Activated naive CD8-positive, alpha-beta T cell treated with anti-CD3 and anti-CD28 coated beads, Interleukin-2, amount 10 ng/mL, durations not matched to agents 7 days and 5 days (primary cell): Measurements from ENCODE around the gene SAG. TPM values are rescaled to one million over a fixed set of nuclear protein-coding genes. Genes with fewer than 3 reads are reported as not detected.

Experiments used
- ATAC-seq: fragments of 150-1000 bp; cut with Tn5 transposase; one replicate; pipeline ENCODE4 v1.10.0; 2021; ENCODE audit warnings: low read depth, moderate library complexity
- POLR2A ChIA-PET: fragments of 350-600 bp; sonication (Branson Sonifier 250); formaldehyde crosslinking; loops from one replicate; lab custom pipeline; 2021; ENCODE audit warnings: antibody characterized with exemption; lab: Charles Lee
- DNase-seq: peaks from one replicate; pipeline ENCODE4 v3.0.0; 2021
- H3K27ac Mint-ChIP-seq: one replicate; pipeline ENCODE4 v1.8.0; 2022; ENCODE audit warnings: mild to moderate bottlenecking, mixed read lengths
- H3K27me3 Mint-ChIP-seq: one replicate; pipeline ENCODE4 v1.8.0; 2022; ENCODE audit warnings: mild to moderate bottlenecking, moderate library complexity, mixed read lengths
- H3K36me3 Mint-ChIP-seq: one replicate; pipeline ENCODE4 v1.8.0; 2021; ENCODE audit warnings: mild to moderate bottlenecking, mixed read lengths
- H3K4me1 Mint-ChIP-seq: one replicate; pipeline ENCODE4 v1.8.0; 2021; ENCODE audit warnings: mixed read lengths
- H3K4me3 Mint-ChIP-seq: one replicate; pipeline ENCODE4 v1.8.0; 2022; ENCODE audit warnings: mild to moderate bottlenecking, moderate library complexity, mixed read lengths
- H3K9me3 Mint-ChIP-seq: one replicate; pipeline ENCODE4 v1.8.0; 2021; ENCODE audit warnings: mixed read lengths
- total RNA-seq, 2 experiments: library from RNA; stranded (reverse); gene quantifications; one replicate each; pipeline ENCODE4 v1.2.3, GENCODE V29; 2021

Gene SAG
- total RNA-seq, 2 experiments from 2014 or later: 0.45 TPM; not detected in 1

- H3K9me3 Mint-ChIP-seq: no peaks in the 10 kb centered on the region
- no peak for ATAC-seq
- no peaks in the 10 kb centered on the region for H3K27me3 Mint-ChIP-seq
- H3K4me3 Mint-ChIP-seq: no peak overlapping the region
- DNase-seq: peak; percentile 11
- POLR2A ChIA-PET: interaction anchor here (0.7 kb wide), 2 partner anchors 41 to 718 kb away, joined by 3 to 8 read pairs; no protein-coding TSS in a partner anchor
- peak overlapping the region; percentile 30 for H3K27ac Mint-ChIP-seq
- H3K4me1 Mint-ChIP-seq: peaks cover 1% of the 10 kb centered on the region
- H3K36me3 Mint-ChIP-seq: peaks cover 28% of the 10 kb centered on the region
Measured at GRCh38 chr2:233297076-233297475, 10.5 kb upstream of the SAG start.

DNA sequence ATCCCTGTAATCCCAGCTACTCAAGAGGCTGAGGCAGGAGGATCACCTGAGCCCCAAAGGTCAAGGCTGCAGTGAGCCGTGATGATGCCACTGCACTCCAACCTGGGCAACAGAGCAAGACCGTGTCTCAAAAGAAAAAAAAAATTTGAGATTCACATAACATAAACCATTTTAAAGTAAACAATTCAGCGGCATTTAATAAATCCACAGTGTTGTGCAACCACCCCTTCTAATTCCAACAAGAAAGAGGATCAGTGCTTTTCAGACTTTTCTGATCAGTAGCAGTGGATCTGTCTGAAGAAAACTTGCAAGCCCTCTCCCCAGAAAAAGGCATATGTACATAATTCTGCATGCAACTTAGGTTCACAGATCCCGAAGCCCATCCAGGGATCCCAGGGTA lies 7.2 kb upstream of the SAG start:
- Mint-ChIP-seq H3K4me1 (peaks cover 3% of the 10 kb centered on the region), H3K4me3 (no peak overlapping the region), H3K9me3 (peaks cover 1% of the 10 kb centered on the region), H3K27me3 (no peaks in the 10 kb centered on the region), H3K36me3 (peaks cover 2% of the 10 kb centered on the region), H3K27ac (no peak overlapping the region)
- POLR2A ChIA-PET: no interaction called here
- DNase-seq (peak; percentile 2), ATAC-seq (no peak)

DNA sequence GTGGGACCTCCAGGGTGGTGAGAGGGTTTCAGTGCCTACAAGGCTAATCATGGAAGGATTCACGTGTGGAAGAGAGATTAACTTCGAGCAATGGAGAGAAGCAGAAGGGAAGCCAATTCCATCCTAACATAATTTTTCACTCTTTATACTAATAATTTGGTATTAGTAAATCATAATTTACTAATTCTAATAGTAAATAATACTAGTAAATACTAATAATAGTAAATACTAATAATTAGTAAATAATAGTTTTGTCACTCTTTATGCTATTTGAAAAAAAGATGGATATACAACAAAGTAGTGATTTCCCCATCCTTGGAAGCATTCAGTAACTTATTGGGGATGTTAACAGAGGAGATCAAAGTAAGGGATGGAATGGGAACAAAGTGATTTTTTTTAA lies 6.4 kb upstream of the SAG start:
- no peaks in the 10 kb centered on the region for H3K27me3 Mint-ChIP-seq
- no peak overlapping the region for H3K27ac Mint-ChIP-seq
- H3K9me3 Mint-ChIP-seq: peaks cover 1% of the 10 kb centered on the region
- H3K4me1 Mint-ChIP-seq: peaks cover 3% of the 10 kb centered on the region
- no peak for ATAC-seq
- POLR2A ChIA-PET: no interaction called here
- DNase-seq: no peak
- H3K4me3 Mint-ChIP-seq: no peak overlapping the region
- H3K36me3 Mint-ChIP-seq: peaks cover 1% of the 10 kb centered on the region

DNA sequence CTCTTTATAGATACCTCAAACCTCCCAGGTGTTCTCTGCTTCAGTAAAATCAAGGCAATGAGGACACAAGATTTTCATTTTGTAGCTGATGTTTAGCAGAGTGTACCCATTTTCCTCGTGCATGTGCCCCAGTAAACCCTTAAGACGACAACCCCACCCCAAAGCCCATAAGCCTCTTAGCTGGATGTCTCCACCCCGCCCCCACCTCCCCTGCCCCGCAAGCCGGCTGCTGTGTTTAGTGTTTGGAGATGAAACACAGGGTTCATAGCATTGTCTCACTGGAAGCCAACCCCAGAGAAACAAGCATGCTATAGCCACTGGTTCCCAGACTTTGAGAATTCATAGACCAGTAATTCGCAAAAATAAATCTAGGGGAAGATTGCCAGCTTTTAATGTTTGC lies 5.8 kb upstream of the SAG start:
- H3K9me3 Mint-ChIP-seq: peaks cover 1% of the 10 kb centered on the region
- DNase-seq: no peak
- POLR2A ChIA-PET: interaction anchor here (1.1 kb wide), 1 partner anchor 78 kb away, joined by 3 read pairs; no protein-coding TSS in a partner anchor
- H3K36me3 Mint-ChIP-seq: no peaks in the 10 kb centered on the region
- no peak overlapping the region for H3K27ac Mint-ChIP-seq
- H3K4me3 Mint-ChIP-seq: no peak overlapping the region
- peaks cover 5% of the 10 kb centered on the region for H3K4me1 Mint-ChIP-seq
- H3K27me3 Mint-ChIP-seq: no peaks in the 10 kb centered on the region
- no peak for ATAC-seq

- POLR2A ChIA-PET: interaction anchor here (0.7 to 1.3 kb wide), 3 partner anchors 10 to 1517 kb away, joined by 3 to 5 read pairs (median 3); partner anchors contain the start of gene COPS7B
- H3K36me3 Mint-ChIP-seq: no peaks in the 10 kb centered on the region
Measured at GRCh38 chr2:233303252-233303651, 4.4 kb upstream of the SAG start.

DNA sequence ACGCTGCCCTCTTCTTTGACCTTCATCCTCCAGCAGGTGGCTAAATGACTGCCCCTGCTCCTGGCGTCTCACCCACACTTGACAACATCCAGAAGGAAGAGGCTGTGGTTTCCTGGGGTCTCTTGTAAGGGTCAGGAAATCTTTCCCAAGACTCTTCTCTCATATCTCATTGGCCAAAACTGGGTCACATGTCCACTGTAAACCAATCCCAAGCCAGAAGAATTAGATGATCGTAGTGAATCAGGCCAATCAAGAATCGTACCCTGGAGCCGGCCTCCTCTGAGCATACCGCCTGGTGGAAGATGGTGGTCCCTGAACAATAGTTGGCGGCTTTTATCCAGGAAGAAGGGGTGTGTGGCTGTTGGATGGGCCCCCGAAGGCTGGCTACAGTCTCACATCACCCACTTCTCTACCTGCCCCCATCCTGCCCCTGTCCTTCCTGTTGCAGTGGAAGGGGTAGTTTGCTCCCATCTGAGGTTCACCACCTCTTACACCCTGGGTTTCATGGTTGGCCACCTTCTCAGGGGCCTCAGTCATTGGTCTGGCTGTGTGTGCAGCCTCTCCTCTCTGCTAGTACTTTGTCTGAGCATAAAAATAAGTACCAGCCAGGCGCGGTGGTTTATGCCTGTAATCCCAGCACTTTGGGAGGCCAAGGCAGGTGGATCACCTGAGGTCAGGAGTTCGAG lies 3.8 kb downstream of the SAG start:
- Mint-ChIP-seq H3K27ac (no peak overlapping the region), H3K4me1 (peaks cover 21% of the 10 kb centered on the region), H3K36me3 (no peaks in the 10 kb centered on the region), H3K4me3 (no peak overlapping the region), H3K27me3 (no peaks in the 10 kb centered on the region), H3K9me3 (no peaks in the 10 kb centered on the region)
- ATAC-seq (peak; percentile 54), DNase-seq (no peak)
- POLR2A ChIA-PET: no interaction called here

More at GRCh38 chr2:233303252-233303651, 4.4 kb upstream of the SAG start:
- no peaks in the 10 kb centered on the region for H3K27me3 Mint-ChIP-seq
- H3K4me1 Mint-ChIP-seq: peaks cover 5% of the 10 kb centered on the region
- no peak overlapping the region for H3K27ac Mint-ChIP-seq
- ATAC-seq (no peak), DNase-seq (no peak)
- no peak overlapping the region for H3K4me3 Mint-ChIP-seq
- peaks cover 1% of the 10 kb centered on the region for H3K9me3 Mint-ChIP-seq

GRCh38 chr2:233312874-233313273 lies 5.3 kb downstream of the SAG start:
- POLR2A ChIA-PET: interaction anchor here (0.6 to 0.7 kb wide), 2 partner anchors 10 to 46 kb away, joined by 3 to 5 read pairs; no protein-coding TSS in a partner anchor
- Mint-ChIP-seq H3K36me3 (no peaks in the 10 kb centered on the region), H3K4me1 (peaks cover 20% of the 10 kb centered on the region), H3K4me3 (no peak overlapping the region), H3K9me3 (no peaks in the 10 kb centered on the region), H3K27ac (peak overlapping the region; percentile 19), H3K27me3 (no peaks in the 10 kb centered on the region)
- no peak for ATAC-seq
- DNase-seq: no peak

- Mint-ChIP-seq H3K27ac (no peak overlapping the region), H3K27me3 (peaks cover 9% of the 10 kb centered on the region), H3K9me3 (no peaks in the 10 kb centered on the region), H3K4me3 (no peak overlapping the region), H3K4me1 (peaks cover 16% of the 10 kb centered on the region), H3K36me3 (no peaks in the 10 kb centered on the region)
- DNase-seq (no peak), ATAC-seq (no peak)
- POLR2A ChIA-PET: no interaction called here
Measured at GRCh38 chr2:233314180-233314925, 6.7 kb downstream of the SAG start.

- peaks cover 8% of the 10 kb centered on the region for H3K4me1 Mint-ChIP-seq
- POLR2A ChIA-PET: interaction anchor here (0.6 kb wide), 1 partner anchor 34 kb away, joined by 4 read pairs; no protein-coding TSS in a partner anchor
- DNase-seq: no peak
- no peak overlapping the region for H3K4me3 Mint-ChIP-seq
- no peak for ATAC-seq
- no peak overlapping the region for H3K27ac Mint-ChIP-seq
- no peaks in the 10 kb centered on the region for H3K9me3 Mint-ChIP-seq
- H3K27me3 Mint-ChIP-seq: peaks cover 18% of the 10 kb centered on the region
- H3K36me3 Mint-ChIP-seq: no peaks in the 10 kb centered on the region
Measured at GRCh38 chr2:233317196-233317943, 9.8 kb downstream of the SAG start.

DNA sequence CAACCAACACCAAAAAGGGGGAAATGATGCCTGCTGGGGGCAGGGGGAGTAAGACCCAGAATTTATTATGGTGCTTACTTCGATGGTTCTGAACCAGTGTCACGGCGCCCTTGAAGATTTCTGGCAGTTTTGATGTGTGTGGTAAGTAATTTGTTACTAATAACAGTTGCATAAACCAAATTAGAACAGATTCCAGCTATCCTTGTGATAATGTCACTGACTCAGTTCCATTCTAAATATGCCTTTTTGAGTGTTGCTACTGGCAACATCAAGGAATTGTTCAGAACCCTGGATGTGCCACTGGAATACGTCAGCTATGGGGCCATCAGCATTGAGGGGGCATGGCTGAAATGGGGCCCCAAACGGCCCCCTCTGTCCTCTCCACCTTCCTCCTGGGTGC lies 11.6 kb downstream of the SAG start:
- Mint-ChIP-seq H3K4me1 (peaks cover 16% of the 10 kb centered on the region), H3K27ac (no peak overlapping the region), H3K4me3 (no peak overlapping the region), H3K9me3 (no peaks in the 10 kb centered on the region), H3K36me3 (no peaks in the 10 kb centered on the region), H3K27me3 (peaks cover 18% of the 10 kb centered on the region)
- no peak for ATAC-seq
- no peak for DNase-seq
- POLR2A ChIA-PET: interaction anchor here (1.1 kb wide), 1 partner anchor 50 kb away, joined by 3 read pairs; no protein-coding TSS in a partner anchor

DNA sequence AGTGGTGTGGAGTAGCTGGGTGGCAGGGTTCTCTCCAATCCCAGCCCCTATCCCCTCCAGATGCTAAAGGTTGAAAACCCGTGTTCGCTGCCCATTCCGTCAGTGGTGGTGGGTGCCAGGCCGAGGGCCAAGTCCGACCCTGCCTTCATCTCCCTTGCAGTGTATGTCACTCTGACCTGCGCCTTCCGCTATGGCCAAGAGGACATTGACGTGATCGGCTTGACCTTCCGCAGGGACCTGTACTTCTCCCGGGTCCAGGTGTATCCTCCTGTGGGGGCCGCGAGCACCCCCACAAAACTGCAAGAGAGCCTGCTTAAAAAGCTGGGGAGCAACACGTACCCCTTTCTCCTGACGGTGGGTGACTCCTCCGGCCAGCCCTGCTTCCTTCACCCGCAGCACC lies 12.9 kb downstream of the SAG start:
- ATAC-seq (no peak), DNase-seq (no peak)
- peaks cover 18% of the 10 kb centered on the region for H3K27me3 Mint-ChIP-seq
- H3K27ac Mint-ChIP-seq: no peak overlapping the region
- peaks cover 16% of the 10 kb centered on the region for H3K4me1 Mint-ChIP-seq
- no peaks in the 10 kb centered on the region for H3K9me3 Mint-ChIP-seq
- POLR2A ChIA-PET: interaction anchor here (0.6 to 1.1 kb wide), 3 partner anchors 11 to 85 kb away, joined by 3 read pairs; no protein-coding TSS in a partner anchor
- no peak overlapping the region for H3K4me3 Mint-ChIP-seq
- no peaks in the 10 kb centered on the region for H3K36me3 Mint-ChIP-seq

GRCh38 chr2:233321166-233321565 lies 13.6 kb downstream of the SAG start:
- POLR2A ChIA-PET: interaction anchor here (1.0 to 1.1 kb wide), 2 partner anchors 10 to 11 kb away, joined by 3 to 4 read pairs; no protein-coding TSS in a partner anchor
- Mint-ChIP-seq H3K27me3 (peaks cover 18% of the 10 kb centered on the region), H3K27ac (no peak overlapping the region), H3K4me1 (peaks cover 16% of the 10 kb centered on the region), H3K36me3 (no peaks in the 10 kb centered on the region), H3K4me3 (no peak overlapping the region), H3K9me3 (no peaks in the 10 kb centered on the region)
- ATAC-seq: no peak
- DNase-seq: no peak

DNA sequence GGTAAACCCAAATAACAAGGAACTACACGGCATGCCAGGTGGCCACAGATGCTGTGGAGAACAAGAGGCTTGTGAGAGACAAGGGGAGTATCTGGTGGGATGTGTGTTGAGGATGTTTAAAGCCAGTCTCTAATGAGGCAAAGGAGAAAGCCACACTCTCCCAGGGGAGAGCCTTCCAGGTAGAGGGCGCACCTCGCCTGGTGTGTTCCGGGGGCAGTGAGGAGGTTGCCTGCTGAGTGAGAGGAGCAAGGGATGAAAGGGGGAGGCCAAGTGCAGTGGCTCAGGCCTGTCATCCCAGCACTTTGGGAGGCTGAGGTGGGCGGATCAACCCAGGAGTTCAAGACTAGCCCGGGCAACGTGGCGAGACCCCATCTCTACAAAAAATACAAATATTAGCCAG lies 16.2 kb downstream of the SAG start:
- Mint-ChIP-seq H3K27ac (no peak overlapping the region), H3K9me3 (no peaks in the 10 kb centered on the region), H3K4me3 (no peak overlapping the region), H3K36me3 (no peaks in the 10 kb centered on the region), H3K4me1 (peaks cover 20% of the 10 kb centered on the region), H3K27me3 (peaks cover 14% of the 10 kb centered on the region)
- DNase-seq: no peak
- ATAC-seq: no peak
- POLR2A ChIA-PET: interaction anchor here (1.7 kb wide), 1 partner anchor 8 kb away, joined by 5 read pairs; no protein-coding TSS in a partner anchor
